GM23338 (cell line): ENCODE measurements around the gene EGFL8. TPM values are rescaled to one million over a fixed set of nuclear protein-coding genes. Genes with fewer than 3 reads are reported as not detected.

Source experiments
- ATAC-seq: fragments of 200-7000 bp; cut with Tn5 transposase; 3 replicates; pipeline ENCODE4 v1.9.1; 2020
- DNase-seq: peaks from one replicate; pipeline ENCODE4 v3.0.0-alpha.2; 2015; ENCODE audit warnings: low spot score
- H2AFZ ChIP-seq: fragments of 200-600 bp; sonication (generic); 2 replicates; pipeline ENCODE4 v1.8.0; 2016; ENCODE audit warnings: antibody characterized with exemption, mild to moderate bottlenecking, moderate library complexity
- H3F3A ChIP-seq: fragments of 200-600 bp; sonication (generic); replicated peaks from 2 replicates; pipeline ENCODE4 v1.8.0; 2017; ENCODE audit warnings: antibody characterized with exemption, mixed run types, low read depth
- H3K27ac ChIP-seq: fragments of 200-600 bp; sonication (generic); 2 replicates; pipeline ENCODE4 v1.6.1; 2016; ENCODE audit warnings: low read depth
- H3K27me3 ChIP-seq: fragments of 200-600 bp; sonication (generic); 2 replicates; pipeline ENCODE4 v1.8.0; 2016; ENCODE audit warnings: mild to moderate bottlenecking, mixed run types, moderate library complexity; ENCODE audit not compliant: insufficient read depth
- H3K36me3 ChIP-seq: fragments of 200-600 bp; sonication (generic); 2 replicates; pipeline ENCODE4 v1.8.0; 2016; ENCODE audit warnings: mild to moderate bottlenecking; ENCODE audit not compliant: insufficient read depth
- H3K4me1 ChIP-seq: fragments of 200-600 bp; sonication (generic); 2 replicates; pipeline ENCODE4 v1.8.0; 2016; ENCODE audit warnings: mild to moderate bottlenecking, moderate library complexity; ENCODE audit not compliant: insufficient read depth
- H3K4me2 ChIP-seq: fragments of 200-600 bp; sonication (generic); 2 replicates; pipeline ENCODE4 v1.7.1; 2017; ENCODE audit warnings: mixed run types
- H3K4me3 ChIP-seq: fragments of 200-600 bp; sonication (generic); 2 replicates; pipeline ENCODE4 v1.6.1; 2016; ENCODE audit warnings: mixed run types
- H3K79me2 ChIP-seq: fragments of 200-600 bp; sonication (generic); replicated peaks from 2 replicates; pipeline ENCODE4 v1.8.0; 2017; ENCODE audit warnings: mild to moderate bottlenecking; ENCODE audit not compliant: insufficient read depth
- H3K9me2 ChIP-seq: fragments of 200-600 bp; sonication (generic); 2 replicates; pipeline ENCODE4 v1.8.0; 2017; ENCODE audit not compliant: insufficient read depth
- H4K20me1 ChIP-seq: fragments of 200-600 bp; sonication (generic); replicated peaks from 2 replicates; pipeline ENCODE4 v1.8.0; 2017; ENCODE audit warnings: mild to moderate bottlenecking; ENCODE audit not compliant: insufficient read depth
- H3K27ac Mint-ChIP-seq: 2 replicates; pipeline ENCODE4 v1.8.0; 2020; ENCODE audit warnings: inconsistent platforms, mild to moderate bottlenecking, moderate library complexity, mixed read lengths
- H3K27me3 Mint-ChIP-seq: 3 replicates; pipeline ENCODE4 v1.8.0; 2022; ENCODE audit warnings: low read depth, mild to moderate bottlenecking, moderate library complexity, mixed read lengths, inconsistent platforms; ENCODE audit not compliant: insufficient read depth, poor library complexity
- H3K36me3 Mint-ChIP-seq: 3 replicates; pipeline ENCODE4 v1.8.0; 2021; ENCODE audit warnings: low read depth, mild to moderate bottlenecking, inconsistent platforms, moderate library complexity, mixed read lengths
- H3K4me1 Mint-ChIP-seq: 3 replicates; pipeline ENCODE4 v1.8.0; 2020; ENCODE audit warnings: mild to moderate bottlenecking, inconsistent platforms, mixed read lengths
- H3K4me3 Mint-ChIP-seq: 3 replicates; pipeline ENCODE4 v1.8.0; 2021; ENCODE audit warnings: moderate library complexity, mild to moderate bottlenecking, inconsistent platforms, mixed read lengths
- H3K9me3 Mint-ChIP-seq: 3 replicates; pipeline ENCODE4 v1.8.0; 2020; ENCODE audit warnings: moderate library complexity, mild to moderate bottlenecking, inconsistent platforms, mixed read lengths
- CREB1 ChIP-seq: fragments of 250-450 bp; sonication (Bioruptor Pico); IDR thresholded peaks from 2 replicates; pipeline ENCODE4 v1.5.0; 2020; ENCODE audit warnings: low read depth, mild to moderate bottlenecking, moderate library complexity
- EZH2 ChIP-seq: fragments of 200-600 bp; sonication (generic); IDR thresholded peaks from one replicate; pipeline ENCODE4 v1.8.0; 2017; ENCODE audit warnings: antibody characterized with exemption, mild to moderate bottlenecking, low read depth; ENCODE audit not compliant: unreplicated experiment
- EZH2phosphoT487 ChIP-seq: fragments of 200-600 bp; sonication (generic); IDR thresholded peaks from one replicate; pipeline ENCODE4 v1.8.1; 2018; ENCODE audit warnings: antibody characterized with exemption; ENCODE audit not compliant: unreplicated experiment
- JUNB ChIP-seq: IDR thresholded peaks from one replicate; pipeline ENCODE4 v1.6.1; 2016; ENCODE audit warnings: antibody characterized with exemption; ENCODE audit not compliant: unreplicated experiment
- NANOG ChIP-seq: IDR thresholded peaks from 2 replicates; pipeline ENCODE4 v1.6.1; 2016; ENCODE audit warnings: antibody characterized with exemption, borderline replicate concordance
- POLR2AphosphoS5 ChIP-seq: IDR thresholded peaks from 2 replicates; pipeline ENCODE4 v1.6.1; 2016; ENCODE audit warnings: antibody characterized with exemption, low read depth
- STAT1 ChIP-seq: IDR thresholded peaks from one replicate; pipeline ENCODE4 v1.6.1; 2016; ENCODE audit warnings: antibody characterized with exemption; ENCODE audit not compliant: unreplicated experiment
- ZNF114 ChIP-seq: fragments of 250-450 bp; sonication (Bioruptor Pico); IDR thresholded peaks from 2 replicates; pipeline ENCODE4 v1.5.0; 2020; ENCODE audit warnings: mild to moderate bottlenecking, moderate library complexity
- ZNF331 ChIP-seq: fragments of 250-450 bp; sonication (Bioruptor Pico); IDR thresholded peaks from 2 replicates; pipeline ENCODE4 v1.5.0; 2020; ENCODE audit warnings: low read depth, mild to moderate bottlenecking, moderate library complexity
- polyA plus RNA-seq: library from polyadenylated mRNA; unstranded; fragments of >200 nt; fragmentation: Nextera tagmentation; extraction: Ambion mirVana; gene quantifications from 2 replicates; pipeline ENCODE4 v1.2.1, GENCODE V29; 2016
- total RNA-seq: library from RNA; depleted of rRNA; stranded (reverse); fragments of >200 nt; shearing (Covaris generic); gene quantifications from 2 replicates; pipeline ENCODE4 v1.2.3, GENCODE V29; 2014
- TF ChIP-seq, protein P1 (sequence below), 2 experiments: fragments of 200-600 bp in 1 of 2; sonication (generic) in 1 of 2; conservative IDR thresholded peaks; 2 replicates each; pipeline versions ENCODE4 v1.5.1 to v1.6.1; 2016 to 2017; ENCODE audit warnings: antibody characterized with exemption in 2 of 2, low read depth in 2 of 2, mild to moderate bottlenecking in 2 of 2, moderate library complexity in 1 of 2
- TF ChIP-seq, protein P2 (sequence below): IDR thresholded peaks from one replicate; pipeline ENCODE4 v1.6.1; 2018; ENCODE audit warnings: antibody characterized with exemption; ENCODE audit not compliant: unreplicated experiment
- TF ChIP-seq, protein P3 (sequence below): IDR thresholded peaks from 2 replicates; pipeline ENCODE4 v1.6.1; 2016; ENCODE audit warnings: antibody characterized with exemption
- TF ChIP-seq, protein P4 (sequence below): fragments of 250-450 bp; sonication (Bioruptor Pico); IDR thresholded peaks from 2 replicates; pipeline ENCODE4 v1.5.0; 2020; ENCODE audit warnings: mild to moderate bottlenecking, moderate library complexity

The EGFL8 gene
- total and polyA plus RNA-seq, 2 experiments from 2014 or later, result 6.1 to 7.4 TPM

DNA sequence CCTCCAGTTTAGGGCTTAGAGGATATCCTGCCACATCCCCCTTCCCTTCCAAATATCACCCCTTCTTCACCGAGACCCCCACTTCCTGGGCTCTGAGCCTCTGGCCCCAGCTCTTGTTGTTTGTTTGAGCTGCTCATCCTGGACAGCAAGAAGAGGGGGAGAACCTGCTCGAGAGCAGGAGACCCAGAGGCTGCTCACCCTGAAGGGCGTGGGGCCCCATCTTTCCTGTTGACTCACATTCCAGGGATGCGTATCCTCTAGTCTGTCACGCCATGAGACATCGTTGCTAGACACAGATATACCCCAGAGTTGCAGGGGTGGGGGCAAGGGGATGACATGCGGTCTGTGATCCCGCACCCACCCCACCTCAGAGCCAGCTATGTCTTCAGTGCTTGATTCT is 49.6 kb upstream of the EGFL8 start:
- H2AFZ ChIP-seq, result no peak overlapping the region
- H3K9me2 ChIP-seq, result no peaks in the 10 kb centered on the region
- H3F3A ChIP-seq, result peaks cover 3% of the 10 kb centered on the region; the same call in 1 of the 2 replicates
- Mint-ChIP-seq H3K4me3 (no peak overlapping the region), H3K36me3 (peaks cover 31% of the 10 kb centered on the region), H3K27ac (no peak overlapping the region; the same call in 1 of the 2 replicates), H3K9me3 (no peaks in the 10 kb centered on the region), H3K27me3 (peaks cover 8% of the 10 kb centered on the region), H3K4me1 (peaks cover 5% of the 10 kb centered on the region)
- no peaks in the 10 kb centered on the region; the same call in 1 of the 2 replicates for H4K20me1 ChIP-seq
- peaks cover 7% of the 10 kb centered on the region for H3K36me3 ChIP-seq
- H3K27ac ChIP-seq, result 0 out of 2 replicates have a peak overlapping the region, but pooled peaks have one; percentile 76
- no peaks in the 10 kb centered on the region for H3K79me2 ChIP-seq
- no peak for TF ChIP-seq EZH2phosphoT487
- TF ChIP-seq JUNB, result no peak
- TF ChIP-seq, protein P1, sequence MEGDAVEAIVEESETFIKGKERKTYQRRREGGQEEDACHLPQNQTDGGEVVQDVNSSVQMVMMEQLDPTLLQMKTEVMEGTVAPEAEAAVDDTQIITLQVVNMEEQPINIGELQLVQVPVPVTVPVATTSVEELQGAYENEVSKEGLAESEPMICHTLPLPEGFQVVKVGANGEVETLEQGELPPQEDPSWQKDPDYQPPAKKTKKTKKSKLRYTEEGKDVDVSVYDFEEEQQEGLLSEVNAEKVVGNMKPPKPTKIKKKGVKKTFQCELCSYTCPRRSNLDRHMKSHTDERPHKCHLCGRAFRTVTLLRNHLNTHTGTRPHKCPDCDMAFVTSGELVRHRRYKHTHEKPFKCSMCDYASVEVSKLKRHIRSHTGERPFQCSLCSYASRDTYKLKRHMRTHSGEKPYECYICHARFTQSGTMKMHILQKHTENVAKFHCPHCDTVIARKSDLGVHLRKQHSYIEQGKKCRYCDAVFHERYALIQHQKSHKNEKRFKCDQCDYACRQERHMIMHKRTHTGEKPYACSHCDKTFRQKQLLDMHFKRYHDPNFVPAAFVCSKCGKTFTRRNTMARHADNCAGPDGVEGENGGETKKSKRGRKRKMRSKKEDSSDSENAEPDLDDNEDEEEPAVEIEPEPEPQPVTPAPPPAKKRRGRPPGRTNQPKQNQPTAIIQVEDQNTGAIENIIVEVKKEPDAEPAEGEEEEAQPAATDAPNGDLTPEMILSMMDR (conservative IDR thresholded peaks at IDR 0.05; ENCODE audit: low read depth in 2 of 2), result no peak
- no peak for TF ChIP-seq NANOG
- TF ChIP-seq, protein P2, sequence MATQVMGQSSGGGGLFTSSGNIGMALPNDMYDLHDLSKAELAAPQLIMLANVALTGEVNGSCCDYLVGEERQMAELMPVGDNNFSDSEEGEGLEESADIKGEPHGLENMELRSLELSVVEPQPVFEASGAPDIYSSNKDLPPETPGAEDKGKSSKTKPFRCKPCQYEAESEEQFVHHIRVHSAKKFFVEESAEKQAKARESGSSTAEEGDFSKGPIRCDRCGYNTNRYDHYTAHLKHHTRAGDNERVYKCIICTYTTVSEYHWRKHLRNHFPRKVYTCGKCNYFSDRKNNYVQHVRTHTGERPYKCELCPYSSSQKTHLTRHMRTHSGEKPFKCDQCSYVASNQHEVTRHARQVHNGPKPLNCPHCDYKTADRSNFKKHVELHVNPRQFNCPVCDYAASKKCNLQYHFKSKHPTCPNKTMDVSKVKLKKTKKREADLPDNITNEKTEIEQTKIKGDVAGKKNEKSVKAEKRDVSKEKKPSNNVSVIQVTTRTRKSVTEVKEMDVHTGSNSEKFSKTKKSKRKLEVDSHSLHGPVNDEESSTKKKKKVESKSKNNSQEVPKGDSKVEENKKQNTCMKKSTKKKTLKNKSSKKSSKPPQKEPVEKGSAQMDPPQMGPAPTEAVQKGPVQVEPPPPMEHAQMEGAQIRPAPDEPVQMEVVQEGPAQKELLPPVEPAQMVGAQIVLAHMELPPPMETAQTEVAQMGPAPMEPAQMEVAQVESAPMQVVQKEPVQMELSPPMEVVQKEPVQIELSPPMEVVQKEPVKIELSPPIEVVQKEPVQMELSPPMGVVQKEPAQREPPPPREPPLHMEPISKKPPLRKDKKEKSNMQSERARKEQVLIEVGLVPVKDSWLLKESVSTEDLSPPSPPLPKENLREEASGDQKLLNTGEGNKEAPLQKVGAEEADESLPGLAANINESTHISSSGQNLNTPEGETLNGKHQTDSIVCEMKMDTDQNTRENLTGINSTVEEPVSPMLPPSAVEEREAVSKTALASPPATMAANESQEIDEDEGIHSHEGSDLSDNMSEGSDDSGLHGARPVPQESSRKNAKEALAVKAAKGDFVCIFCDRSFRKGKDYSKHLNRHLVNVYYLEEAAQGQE, result no peak
- no peak for TF ChIP-seq ZNF331 (CRISPR knock-in tag)
- TF ChIP-seq, protein P3, sequence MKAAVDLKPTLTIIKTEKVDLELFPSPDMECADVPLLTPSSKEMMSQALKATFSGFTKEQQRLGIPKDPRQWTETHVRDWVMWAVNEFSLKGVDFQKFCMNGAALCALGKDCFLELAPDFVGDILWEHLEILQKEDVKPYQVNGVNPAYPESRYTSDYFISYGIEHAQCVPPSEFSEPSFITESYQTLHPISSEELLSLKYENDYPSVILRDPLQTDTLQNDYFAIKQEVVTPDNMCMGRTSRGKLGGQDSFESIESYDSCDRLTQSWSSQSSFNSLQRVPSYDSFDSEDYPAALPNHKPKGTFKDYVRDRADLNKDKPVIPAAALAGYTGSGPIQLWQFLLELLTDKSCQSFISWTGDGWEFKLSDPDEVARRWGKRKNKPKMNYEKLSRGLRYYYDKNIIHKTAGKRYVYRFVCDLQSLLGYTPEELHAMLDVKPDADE, result no peak
- TF ChIP-seq POLR2AphosphoS5, result no peak
- no peak for TF ChIP-seq EZH2
- TF ChIP-seq, protein P4, sequence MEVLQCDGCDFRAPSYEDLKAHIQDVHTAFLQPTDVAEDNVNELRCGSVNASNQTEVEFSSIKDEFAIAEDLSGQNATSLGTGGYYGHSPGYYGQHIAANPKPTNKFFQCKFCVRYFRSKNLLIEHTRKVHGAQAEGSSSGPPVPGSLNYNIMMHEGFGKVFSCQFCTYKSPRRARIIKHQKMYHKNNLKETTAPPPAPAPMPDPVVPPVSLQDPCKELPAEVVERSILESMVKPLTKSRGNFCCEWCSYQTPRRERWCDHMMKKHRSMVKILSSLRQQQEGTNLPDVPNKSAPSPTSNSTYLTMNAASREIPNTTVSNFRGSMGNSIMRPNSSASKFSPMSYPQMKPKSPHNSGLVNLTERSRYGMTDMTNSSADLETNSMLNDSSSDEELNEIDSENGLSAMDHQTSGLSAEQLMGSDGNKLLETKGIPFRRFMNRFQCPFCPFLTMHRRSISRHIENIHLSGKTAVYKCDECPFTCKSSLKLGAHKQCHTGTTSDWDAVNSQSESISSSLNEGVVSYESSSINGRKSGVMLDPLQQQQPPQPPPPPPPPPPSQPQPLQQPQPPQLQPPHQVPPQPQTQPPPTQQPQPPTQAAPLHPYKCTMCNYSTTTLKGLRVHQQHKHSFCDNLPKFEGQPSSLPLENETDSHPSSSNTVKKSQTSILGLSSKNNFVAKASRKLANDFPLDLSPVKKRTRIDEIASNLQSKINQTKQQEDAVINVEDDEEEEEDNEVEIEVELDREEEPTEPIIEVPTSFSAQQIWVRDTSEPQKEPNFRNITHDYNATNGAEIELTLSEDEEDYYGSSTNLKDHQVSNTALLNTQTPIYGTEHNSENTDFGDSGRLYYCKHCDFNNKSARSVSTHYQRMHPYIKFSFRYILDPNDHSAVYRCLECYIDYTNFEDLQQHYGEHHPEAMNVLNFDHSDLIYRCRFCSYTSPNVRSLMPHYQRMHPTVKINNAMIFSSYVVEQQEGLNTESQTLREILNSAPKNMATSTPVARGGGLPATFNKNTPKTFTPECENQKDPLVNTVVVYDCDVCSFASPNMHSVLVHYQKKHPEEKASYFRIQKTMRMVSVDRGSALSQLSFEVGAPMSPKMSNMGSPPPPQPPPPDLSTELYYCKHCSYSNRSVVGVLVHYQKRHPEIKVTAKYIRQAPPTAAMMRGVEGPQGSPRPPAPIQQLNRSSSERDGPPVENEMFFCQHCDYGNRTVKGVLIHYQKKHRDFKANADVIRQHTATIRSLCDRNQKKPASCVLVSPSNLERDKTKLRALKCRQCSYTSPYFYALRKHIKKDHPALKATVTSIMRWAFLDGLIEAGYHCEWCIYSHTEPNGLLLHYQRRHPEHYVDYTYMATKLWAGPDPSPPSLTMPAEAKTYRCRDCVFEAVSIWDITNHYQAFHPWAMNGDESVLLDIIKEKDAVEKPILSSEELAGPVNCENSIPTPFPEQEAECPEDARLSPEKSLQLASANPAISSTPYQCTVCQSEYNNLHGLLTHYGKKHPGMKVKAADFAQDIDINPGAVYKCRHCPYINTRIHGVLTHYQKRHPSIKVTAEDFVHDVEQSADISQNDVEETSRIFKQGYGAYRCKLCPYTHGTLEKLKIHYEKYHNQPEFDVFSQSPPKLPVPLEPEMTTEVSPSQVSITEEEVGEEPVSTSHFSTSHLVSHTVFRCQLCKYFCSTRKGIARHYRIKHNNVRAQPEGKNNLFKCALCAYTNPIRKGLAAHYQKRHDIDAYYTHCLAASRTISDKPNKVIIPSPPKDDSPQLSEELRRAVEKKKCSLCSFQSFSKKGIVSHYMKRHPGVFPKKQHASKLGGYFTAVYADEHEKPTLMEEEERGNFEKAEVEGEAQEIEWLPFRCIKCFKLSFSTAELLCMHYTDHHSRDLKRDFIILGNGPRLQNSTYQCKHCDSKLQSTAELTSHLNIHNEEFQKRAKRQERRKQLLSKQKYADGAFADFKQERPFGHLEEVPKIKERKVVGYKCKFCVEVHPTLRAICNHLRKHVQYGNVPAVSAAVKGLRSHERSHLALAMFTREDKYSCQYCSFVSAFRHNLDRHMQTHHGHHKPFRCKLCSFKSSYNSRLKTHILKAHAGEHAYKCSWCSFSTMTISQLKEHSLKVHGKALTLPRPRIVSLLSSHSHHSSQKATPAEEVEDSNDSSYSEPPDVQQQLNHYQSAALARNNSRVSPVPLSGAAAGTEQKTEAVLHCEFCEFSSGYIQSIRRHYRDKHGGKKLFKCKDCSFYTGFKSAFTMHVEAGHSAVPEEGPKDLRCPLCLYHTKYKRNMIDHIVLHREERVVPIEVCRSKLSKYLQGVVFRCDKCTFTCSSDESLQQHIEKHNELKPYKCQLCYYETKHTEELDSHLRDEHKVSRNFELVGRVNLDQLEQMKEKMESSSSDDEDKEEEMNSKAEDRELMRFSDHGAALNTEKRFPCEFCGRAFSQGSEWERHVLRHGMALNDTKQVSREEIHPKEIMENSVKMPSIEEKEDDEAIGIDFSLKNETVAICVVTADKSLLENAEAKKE (CRISPR knock-in tag), result no peak
- no peak for TF ChIP-seq CREB1 (CRISPR knock-in tag)
- no peak for TF ChIP-seq ZNF114 (CRISPR knock-in tag)
- no peak for TF ChIP-seq STAT1
- no peaks in the 10 kb centered on the region; the same call in 1 of the 2 replicates for H3K4me1 ChIP-seq
- no peaks in the 10 kb centered on the region for H3K27me3 ChIP-seq
- DNase-seq (no peak), ATAC-seq (no peak)
- H3K4me2 ChIP-seq, result no peak overlapping the region
- no peak overlapping the region for H3K4me3 ChIP-seq
